Liver (tissue), 9 donors: ENCODE results near the gene COL10A1. TPM values are rescaled to one million over a fixed set of nuclear protein-coding genes. Genes with fewer than 3 reads are reported as not detected.
A peak's percentile ranks its signal among the peaks of the same experiment; 100 is the strongest.

Source experiments
- DNase-seq: peaks from one replicate; pipeline ENCODE4 v3.0.0-alpha.2; 2017; ENCODE audit warnings: low spot score
- H3K27ac ChIP-seq, 2 donors: one replicate each; pipeline ENCODE4 v1.7.0; 2013; ENCODE audit warnings: inconsistent platforms in 2 of 2, low read length in 2 of 2, control low read depth in 1 of 2, low read depth in 1 of 2, mild to moderate bottlenecking in 1 of 2
- H3K27me3 ChIP-seq, 4 donors: one replicate each; pipeline versions ENCODE4 v1.6.1 to v1.7.0; 2013; ENCODE audit warnings: low read length in 3 of 4, inconsistent platforms in 1 of 4, mild to moderate bottlenecking in 1 of 4, moderate library complexity in 1 of 4; ENCODE audit not compliant: control insufficient read depth in 4 of 4, insufficient read depth in 4 of 4
- H3K36me3 ChIP-seq, 4 donors: one replicate each; pipeline versions ENCODE4 v1.6.1 to v1.7.0; 2013; ENCODE audit warnings: low read length in 3 of 4, mild to moderate bottlenecking in 3 of 4, low read depth in 1 of 4, moderate library complexity in 1 of 4; ENCODE audit not compliant: control insufficient read depth in 4 of 4, insufficient read depth in 3 of 4
- H3K4me1 ChIP-seq, 4 donors: one replicate each; pipeline versions ENCODE4 v1.6.1 to v1.7.0; 2013; ENCODE audit warnings: low read length in 3 of 4, mild to moderate bottlenecking in 3 of 4, moderate library complexity in 1 of 4; ENCODE audit not compliant: control insufficient read depth in 4 of 4, insufficient read depth in 4 of 4
- H3K4me3 ChIP-seq, 3 donors: one replicate each; pipeline versions ENCODE4 v1.6.1 to v1.7.0; 2013; ENCODE audit warnings: low read length in 3 of 3, control low read depth in 1 of 3, low read depth in 1 of 3, mild to moderate bottlenecking in 1 of 3
- H3K9ac ChIP-seq, 2 donors: one replicate each; pipeline ENCODE4 v1.7.0; 2013; ENCODE audit warnings: low read length in 2 of 2, mild to moderate bottlenecking in 2 of 2, moderate library complexity in 2 of 2, control low read depth in 1 of 2, low read depth in 1 of 2
- H3K9me3 ChIP-seq, 4 donors: one replicate each; pipeline versions ENCODE4 v1.6.1 to v1.7.0; 2013; ENCODE audit warnings: low read length in 3 of 4; ENCODE audit not compliant: control insufficient read depth in 4 of 4
- CTCF ChIP-seq: fragments of 150-350 bp; IDR thresholded peaks from 2 replicates; pipeline ENCODE4 v1.5.1; 2017; ENCODE audit warnings: improper control_type of control experiment, low read depth, low read length; ENCODE audit not compliant: missing input control
- FOXA1 ChIP-seq: IDR thresholded peaks from 2 replicates; pipeline ENCODE4 v1.6.1; 2016; ENCODE audit warnings: antibody characterized with exemption
- GABPA ChIP-seq, 2 donors: IDR thresholded peaks in 1 of 2; conservative IDR thresholded peaks in 1 of 2; 2 replicates each; pipeline ENCODE4 v1.6.1; 2016; ENCODE audit warnings: antibody characterized with exemption in 2 of 2, mild to moderate bottlenecking in 1 of 2, moderate library complexity in 1 of 2
- HNF4A ChIP-seq, 2 donors: conservative IDR thresholded peaks; 2 replicates each; pipeline ENCODE4 v1.6.1; 2016; ENCODE audit warnings: antibody characterized with exemption in 2 of 2, mild to moderate bottlenecking in 2 of 2
- JUND ChIP-seq, 2 donors: IDR thresholded peaks; 2 replicates each; pipeline ENCODE4 v1.6.1; 2016; ENCODE audit warnings: antibody characterized with exemption in 2 of 2
- MAX ChIP-seq: IDR thresholded peaks from 2 replicates; pipeline ENCODE4 v1.6.1; 2016; ENCODE audit warnings: antibody characterized with exemption
- RAD21 ChIP-seq, 2 donors: IDR thresholded peaks; 2 replicates each; pipeline ENCODE4 v1.6.1; 2016; ENCODE audit warnings: antibody characterized with exemption in 2 of 2, mild to moderate bottlenecking in 2 of 2
- REST ChIP-seq: IDR thresholded peaks from 2 replicates; pipeline ENCODE4 v1.6.1; 2016; ENCODE audit warnings: antibody characterized with exemption, mild to moderate bottlenecking
- RXRA ChIP-seq, 2 donors: IDR thresholded peaks; 2 replicates each; pipeline ENCODE4 v1.6.1; 2017 to 2018; ENCODE audit warnings: antibody characterized with exemption in 2 of 2, mild to moderate bottlenecking in 1 of 2
- YY1 ChIP-seq: IDR thresholded peaks from 2 replicates; pipeline ENCODE4 v1.6.1; 2016; ENCODE audit warnings: antibody characterized with exemption, mild to moderate bottlenecking
- ZBTB33 ChIP-seq: IDR thresholded peaks from 2 replicates; pipeline ENCODE4 v1.6.1; 2016; ENCODE audit warnings: antibody characterized with exemption
- WGBS: extraction: QIAGEN DNeasy Blood & Tissue Kit; methylation state at CpG from one replicate; pipeline ENCODE4 v1.1.7; 2013; 5-methylcytosine and 5-hydroxymethylcytosine counted together
- polyA plus RNA-seq, 2 donors: library from polyadenylated mRNA; stranded (reverse) in 1 of 2; unstranded in 1 of 2; fragments of 200-250 nt in 1 of 2; fragments of >200 nt in 1 of 2; fragmentation: Nextera tagmentation in 1 of 2; extraction: Ambion mirVana in 1 of 2; gene quantifications; one replicate each; pipeline versions ENCODE4 v1.2.1 to v1.2.3, GENCODE V29; 2013 to 2015
- total RNA-seq, 2 donors: library from RNA; depleted of rRNA; stranded (reverse); fragments of >200 nt; gene quantifications; one replicate each; pipeline ENCODE4 v1.2.3, GENCODE V29; 2014
- donor health status: healthy.
- donor health status: healthy.
- donor health status: healthy.
- donor health status: healthy.
- donor health status: healthy.

Gene COL10A1
- total and polyA plus RNA-seq, 4 donors, result 0.01 to 0.15 TPM; not detected in 2

- Histone ChIP-seq H3K36me3 (peaks cover 7 to 48% (median 31%) of the 10 kb centered on the region in 4 donors), H3K4me3 (no peak overlapping the region), H3K27me3 (no peaks in the 10 kb centered on the region), H3K27ac (no peak overlapping the region), H3K9ac (no peak overlapping the region), H3K9me3 (no peaks in the 10 kb centered on the region), H3K4me1 (peaks cover 2 to 12% (median 6%) of the 10 kb centered on the region in 4 donors)
- DNase-seq, result no peak
- WGBS, result 67% methylated on average over 2 of the region's 2 CpGs
- TF ChIP-seq FOXA1 (no peak), ZBTB33 (no peak), HNF4A (conservative IDR thresholded peaks at IDR 0.05) (peak in 1 of 2 donors; percentile 23), JUND (IDR thresholded peaks at IDR 0.05) (no peak), YY1 (no peak), MAX (no peak), REST (no peak)
Measured at GRCh38 chr6:116113386-116113785, 12.5 kb downstream of the COL10A1 start.

GRCh38 chr6:116111552-116112528 lies 14.1 kb downstream of the COL10A1 start:
- TF ChIP-seq GABPA (IDR thresholded peaks at IDR 0.05 in 1 of 2, conservative IDR thresholded peaks at IDR 0.05 in 1 of 2) (no peak), HNF4A (conservative IDR thresholded peaks at IDR 0.05) (no peak), CTCF (peak; percentile 11), RXRA (IDR thresholded peaks at IDR 0.05) (no peak), ZBTB33 (no peak), JUND (IDR thresholded peaks at IDR 0.05) (no peak), RAD21 (IDR thresholded peaks at IDR 0.05) (peak; percentile 17 to 58)
- no peak overlapping the region for H3K9ac ChIP-seq
- 69% methylated on average over 5 of the region's 5 CpGs for WGBS
- H3K4me3 ChIP-seq, result no peak overlapping the region
- H3K36me3 ChIP-seq, result peaks cover 3 to 42% (median 26%) of the 10 kb centered on the region in 4 donors
- H3K4me1 ChIP-seq, result peaks cover 4 to 15% (median 7%) of the 10 kb centered on the region in 4 donors
- no peak for DNase-seq
- H3K9me3 ChIP-seq, result no peaks in the 10 kb centered on the region
- no peak overlapping the region for H3K27ac ChIP-seq
- H3K27me3 ChIP-seq, result no peaks in the 10 kb centered on the region
